Thymus (tissue), 11 donors: ENCODE results near the gene DNAAF1. TPM values are rescaled to one million over a fixed set of nuclear protein-coding genes. Genes with fewer than 3 reads are reported as not detected.

Source experiments
- DNase-seq, 9 donors: peaks; one replicate each; pipeline ENCODE4 v3.0.0-alpha.2; 2013; ENCODE audit warnings: low spot score in 9 of 9, low read depth in 6 of 9, missing footprints in 1 of 9
- H3K27ac ChIP-seq, 2 donors: one replicate each; pipeline ENCODE4 v1.5.1; 2013; ENCODE audit warnings: control low read depth in 1 of 2, low read depth in 1 of 2, low read length in 1 of 2, mild to moderate bottlenecking in 1 of 2, moderate library complexity in 1 of 2
- H3K27me3 ChIP-seq, 2 donors: one replicate each; pipeline ENCODE4 v1.5.1; 2013; ENCODE audit warnings: low read length in 1 of 2; ENCODE audit not compliant: control insufficient read depth in 2 of 2, insufficient read depth in 1 of 2
- H3K36me3 ChIP-seq, 2 donors: one replicate each; pipeline ENCODE4 v1.5.1; 2013; ENCODE audit warnings: low read length in 1 of 2, mild to moderate bottlenecking in 1 of 2, moderate library complexity in 1 of 2; ENCODE audit not compliant: control insufficient read depth in 2 of 2, insufficient read depth in 2 of 2
- H3K4me1 ChIP-seq, 2 donors: one replicate each; pipeline ENCODE4 v1.5.1; 2013; ENCODE audit warnings: low read length in 2 of 2; ENCODE audit not compliant: control insufficient read depth in 2 of 2, insufficient read depth in 2 of 2
- H3K4me3 ChIP-seq, 2 donors: one replicate each; pipeline ENCODE4 v1.5.1; 2013; ENCODE audit warnings: low read length in 2 of 2, control low read depth in 1 of 2, mild to moderate bottlenecking in 1 of 2
- H3K9me3 ChIP-seq, 2 donors: one replicate each; pipeline ENCODE4 v1.5.1; 2013; ENCODE audit warnings: low read length in 1 of 2, mild to moderate bottlenecking in 1 of 2; ENCODE audit not compliant: control insufficient read depth in 2 of 2, insufficient read depth in 1 of 2
- WGBS: extraction: QIAGEN DNeasy Blood & Tissue Kit; methylation state at CpG from one replicate; pipeline ENCODE4 v1.1.7; 2013; 5-methylcytosine and 5-hydroxymethylcytosine counted together
- polyA plus RNA-seq: library from polyadenylated mRNA; stranded (reverse); fragments of 200-250 nt; gene quantifications from one replicate; pipeline ENCODE4 v1.2.3, GENCODE V29; 2013
- total RNA-seq: library from RNA; stranded (reverse); fragments of 120-200 nt; gene quantifications from one replicate; pipeline ENCODE4 v1.2.4, GENCODE V29; 2013
- donor health status: healthy.

Gene DNAAF1
- total and polyA plus RNA-seq, 2 donors, result 0.09 to 3.1 TPM

GRCh38 chr16:84177741-84178073, 32.6 kb downstream of the DNAAF1 start:
- 96% methylated on average over 9 of the region's 9 CpGs for WGBS
- H3K9me3 ChIP-seq, result no peaks in the 10 kb centered on the region
- DNase-seq, result no peak
- H3K4me1 ChIP-seq, result no peaks in the 10 kb centered on the region
- H3K4me3 ChIP-seq, result no peak overlapping the region
- no peaks in the 10 kb centered on the region for H3K27me3 ChIP-seq
- H3K27ac ChIP-seq, result no peak overlapping the region
- peaks cover 30 to 47% of the 10 kb centered on the region in 2 donors for H3K36me3 ChIP-seq

GRCh38 chr16:84178146-84178765, 33.1 kb downstream of the DNAAF1 start:
- H3K4me3 ChIP-seq, result no peak overlapping the region
- H3K9me3 ChIP-seq, result no peaks in the 10 kb centered on the region
- no peaks in the 10 kb centered on the region for H3K27me3 ChIP-seq
- no peak overlapping the region for H3K27ac ChIP-seq
- DNase-seq, result no peak
- WGBS, result 96% methylated on average over 15 of the region's 15 CpGs
- H3K36me3 ChIP-seq, result peaks cover 35 to 52% of the 10 kb centered on the region in 2 donors
- H3K4me1 ChIP-seq, result no peaks in the 10 kb centered on the region

GRCh38 chr16:84178892-84179611, 33.9 kb downstream of the DNAAF1 start:
- Histone ChIP-seq H3K4me3 (no peak overlapping the region), H3K9me3 (no peaks in the 10 kb centered on the region), H3K27me3 (no peaks in the 10 kb centered on the region), H3K4me1 (no peaks in the 10 kb centered on the region), H3K36me3 (peaks cover 40 to 60% of the 10 kb centered on the region in 2 donors), H3K27ac (no peak overlapping the region)
- WGBS, result 96% methylated on average over 28 of the region's 28 CpGs
- no peak for DNase-seq

- H3K4me3 ChIP-seq, result no peak overlapping the region
- H3K27ac ChIP-seq, result no peak overlapping the region
- H3K4me1 ChIP-seq, result no peaks in the 10 kb centered on the region
- no peak for DNase-seq
- H3K27me3 ChIP-seq, result no peaks in the 10 kb centered on the region
- WGBS, result 96% methylated on average over 33 of the region's 33 CpGs
- H3K36me3 ChIP-seq, result peaks cover 40 to 61% of the 10 kb centered on the region in 2 donors
- H3K9me3 ChIP-seq, result no peaks in the 10 kb centered on the region
Measured at GRCh38 chr16:84179612-84180320, 34.7 kb downstream of the DNAAF1 start.

- no peak overlapping the region for H3K4me3 ChIP-seq
- H3K9me3 ChIP-seq, result no peaks in the 10 kb centered on the region
- no peak for DNase-seq
- no peaks in the 10 kb centered on the region for H3K27me3 ChIP-seq
- peaks cover 0 to 2% of the 10 kb centered on the region in 2 donors for H3K4me1 ChIP-seq
- H3K27ac ChIP-seq, result no peak overlapping the region
- 96% methylated on average over 21 of the region's 21 CpGs for WGBS
- peaks cover 40 to 65% of the 10 kb centered on the region in 2 donors for H3K36me3 ChIP-seq
Measured at GRCh38 chr16:84180519-84181140, 35.5 kb downstream of the DNAAF1 start.

- no peaks in the 10 kb centered on the region for H3K9me3 ChIP-seq
- WGBS, result 97% methylated on average over 41 of the region's 41 CpGs
- peaks cover 40 to 65% of the 10 kb centered on the region in 2 donors for H3K36me3 ChIP-seq
- H3K27me3 ChIP-seq, result no peaks in the 10 kb centered on the region
- H3K4me1 ChIP-seq, result peaks cover 4 to 9% of the 10 kb centered on the region in 2 donors
- no peak overlapping the region for H3K27ac ChIP-seq
- no peak for DNase-seq
- no peak overlapping the region for H3K4me3 ChIP-seq
Measured at GRCh38 chr16:84181144-84181915, 36.2 kb downstream of the DNAAF1 start.

GRCh38 chr16:84182104-84182503, 37.0 kb downstream of the DNAAF1 start:
- Histone ChIP-seq H3K27me3 (no peaks in the 10 kb centered on the region), H3K9me3 (no peaks in the 10 kb centered on the region), H3K36me3 (peaks cover 40 to 65% of the 10 kb centered on the region in 2 donors), H3K27ac (no peak overlapping the region), H3K4me1 (peaks cover 4 to 10% of the 10 kb centered on the region in 2 donors), H3K4me3 (no peak overlapping the region)
- 98% methylated on average over 18 of the region's 18 CpGs for WGBS
- no peak for DNase-seq

GRCh38 chr16:84182680-84183571, 37.8 kb downstream of the DNAAF1 start:
- no peaks in the 10 kb centered on the region for H3K9me3 ChIP-seq
- H3K4me3 ChIP-seq, result no peak overlapping the region
- H3K27me3 ChIP-seq, result no peaks in the 10 kb centered on the region
- WGBS, result 96% methylated on average over 26 of the region's 26 CpGs
- peaks cover 39 to 65% of the 10 kb centered on the region in 2 donors for H3K36me3 ChIP-seq
- DNase-seq, result no peak
- peaks cover 4 to 10% of the 10 kb centered on the region in 2 donors for H3K4me1 ChIP-seq
- no peak overlapping the region for H3K27ac ChIP-seq
